Measurements from ENCODE around the gene UBE2Q1.

UBE2Q1 gene

DNA sequence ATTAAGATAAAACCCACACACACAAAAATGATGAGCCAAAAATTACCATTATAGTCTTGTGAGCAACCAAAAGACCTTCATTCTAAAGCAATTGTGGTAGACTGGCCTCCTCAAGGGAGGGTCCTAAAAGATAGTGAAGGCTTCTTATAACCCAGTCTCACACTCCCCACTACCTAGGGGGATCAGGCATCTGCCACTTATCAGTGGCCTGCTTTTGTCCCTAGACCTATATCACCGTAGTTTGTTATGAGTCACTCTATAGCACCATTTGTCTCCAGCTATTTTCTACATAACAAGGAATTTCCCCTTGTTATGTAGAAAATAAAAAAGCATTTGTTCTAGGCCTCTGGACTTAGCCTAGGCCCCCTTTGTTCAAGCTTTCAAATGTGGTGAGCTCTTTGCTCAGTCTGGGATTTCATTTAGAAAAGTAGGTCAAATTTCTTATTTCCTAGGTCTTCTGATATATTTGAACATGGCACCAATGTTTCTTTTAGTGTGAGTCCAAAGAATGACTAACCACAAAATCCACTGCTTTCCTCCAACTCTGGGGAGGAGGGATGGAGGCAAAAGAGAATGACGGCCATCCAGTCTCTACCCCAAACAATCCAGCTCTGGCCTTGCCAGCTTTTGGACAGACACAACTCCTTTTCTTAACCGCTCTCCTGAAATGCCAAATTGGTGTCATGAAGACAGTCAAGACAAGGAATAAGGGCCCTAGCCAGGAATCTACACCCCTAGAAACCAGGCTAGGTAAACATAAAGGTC lies 40.6 kb upstream of the UBE2Q1 start:
- TF ChIP-seq, protein P1, sequence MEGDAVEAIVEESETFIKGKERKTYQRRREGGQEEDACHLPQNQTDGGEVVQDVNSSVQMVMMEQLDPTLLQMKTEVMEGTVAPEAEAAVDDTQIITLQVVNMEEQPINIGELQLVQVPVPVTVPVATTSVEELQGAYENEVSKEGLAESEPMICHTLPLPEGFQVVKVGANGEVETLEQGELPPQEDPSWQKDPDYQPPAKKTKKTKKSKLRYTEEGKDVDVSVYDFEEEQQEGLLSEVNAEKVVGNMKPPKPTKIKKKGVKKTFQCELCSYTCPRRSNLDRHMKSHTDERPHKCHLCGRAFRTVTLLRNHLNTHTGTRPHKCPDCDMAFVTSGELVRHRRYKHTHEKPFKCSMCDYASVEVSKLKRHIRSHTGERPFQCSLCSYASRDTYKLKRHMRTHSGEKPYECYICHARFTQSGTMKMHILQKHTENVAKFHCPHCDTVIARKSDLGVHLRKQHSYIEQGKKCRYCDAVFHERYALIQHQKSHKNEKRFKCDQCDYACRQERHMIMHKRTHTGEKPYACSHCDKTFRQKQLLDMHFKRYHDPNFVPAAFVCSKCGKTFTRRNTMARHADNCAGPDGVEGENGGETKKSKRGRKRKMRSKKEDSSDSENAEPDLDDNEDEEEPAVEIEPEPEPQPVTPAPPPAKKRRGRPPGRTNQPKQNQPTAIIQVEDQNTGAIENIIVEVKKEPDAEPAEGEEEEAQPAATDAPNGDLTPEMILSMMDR (conservative IDR thresholded peaks at IDR 0.05), result no peak
- H3K27ac ChIP-seq, result no peak overlapping the region

DNA sequence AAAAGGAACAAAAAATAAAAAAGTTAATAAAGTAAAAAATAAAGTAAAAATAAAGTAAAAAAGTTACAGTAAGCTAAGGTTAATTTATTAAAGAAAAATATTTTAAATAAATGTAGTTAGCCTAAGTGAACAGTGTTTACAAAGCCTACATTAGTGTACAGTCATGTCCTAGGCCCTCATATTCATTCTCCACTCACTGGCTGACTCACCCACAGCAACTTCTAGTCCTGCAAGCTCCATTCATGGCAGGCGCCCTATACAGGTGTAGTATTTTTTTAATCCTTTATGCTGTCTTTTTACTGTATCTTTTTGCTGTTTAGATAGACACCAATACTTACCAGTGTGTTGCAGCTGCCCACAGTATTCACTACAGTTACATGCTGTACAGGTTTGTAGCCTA lies 37.2 kb upstream of the UBE2Q1 start:
- H3K27ac ChIP-seq, result no peak overlapping the region
- TF ChIP-seq, protein P1 (conservative IDR thresholded peaks at IDR 0.05), result no peak

DNA sequence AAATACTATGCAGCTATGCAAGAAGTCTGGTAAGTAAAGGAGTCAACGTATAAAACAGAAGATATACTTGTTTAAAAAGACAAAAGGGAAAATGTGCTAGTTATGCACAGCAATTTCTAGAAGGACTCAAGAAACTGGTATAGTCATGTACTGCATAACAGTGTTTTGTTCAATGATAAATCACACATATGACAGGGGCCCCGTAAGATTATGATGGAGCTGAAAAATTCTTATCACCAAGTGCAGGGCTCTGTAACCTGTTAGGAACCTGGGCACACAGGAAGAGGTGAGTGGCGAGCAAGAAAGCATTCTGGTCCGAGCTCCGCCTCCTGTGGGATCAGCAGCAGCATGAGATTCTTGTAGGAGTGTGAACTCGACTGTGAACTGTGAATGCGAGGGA lies 36.3 kb upstream of the UBE2Q1 start:
- TF ChIP-seq, protein P1 (conservative IDR thresholded peaks at IDR 0.05), result no peak
- H3K27ac ChIP-seq, result no peak overlapping the region

DNA sequence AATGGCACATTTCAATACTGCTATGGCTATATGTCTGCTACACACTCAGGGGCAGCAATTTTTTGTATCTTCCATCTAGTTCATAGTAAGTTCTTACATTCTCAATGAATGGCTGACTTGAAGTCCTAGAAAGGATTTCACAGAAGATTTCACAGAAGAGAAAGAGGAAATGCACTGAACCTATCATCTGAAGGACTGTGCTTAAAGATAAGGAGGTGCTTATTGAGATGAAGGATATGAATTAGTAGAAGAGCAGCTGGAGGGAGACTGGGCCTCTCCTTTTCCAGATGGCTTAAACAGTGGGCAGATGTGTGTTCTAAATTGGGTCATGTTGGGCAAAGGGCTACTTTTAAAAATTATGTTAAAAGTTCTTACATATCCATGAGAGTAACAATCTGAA lies 34.9 kb upstream of the UBE2Q1 start:
- H3K27ac ChIP-seq, result no peak overlapping the region
- TF ChIP-seq, protein P1 (conservative IDR thresholded peaks at IDR 0.05), result no peak

DNA sequence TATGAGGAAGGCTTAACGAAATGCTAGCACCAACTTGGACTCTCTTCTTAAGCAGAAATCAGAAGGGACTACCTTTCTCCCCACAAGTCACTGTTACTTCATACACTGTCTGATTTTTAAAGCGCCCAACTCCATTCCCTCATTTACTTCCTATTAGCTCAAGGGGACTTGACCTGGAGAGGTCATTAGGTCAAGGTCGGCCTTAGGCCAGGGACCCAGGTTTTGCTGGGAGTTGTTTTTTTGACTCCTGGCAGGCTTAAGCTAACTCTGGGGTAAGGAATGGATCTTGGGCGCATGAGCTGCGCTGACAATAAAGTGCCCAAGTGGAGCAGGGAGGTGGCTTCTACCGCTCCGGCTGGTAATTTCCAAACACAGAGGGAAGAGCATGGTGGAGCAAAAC lies 32.7 kb upstream of the UBE2Q1 start:
- H3K27ac ChIP-seq, result no peak overlapping the region
- TF ChIP-seq, protein P1 (conservative IDR thresholded peaks at IDR 0.05), result no peak

DNA sequence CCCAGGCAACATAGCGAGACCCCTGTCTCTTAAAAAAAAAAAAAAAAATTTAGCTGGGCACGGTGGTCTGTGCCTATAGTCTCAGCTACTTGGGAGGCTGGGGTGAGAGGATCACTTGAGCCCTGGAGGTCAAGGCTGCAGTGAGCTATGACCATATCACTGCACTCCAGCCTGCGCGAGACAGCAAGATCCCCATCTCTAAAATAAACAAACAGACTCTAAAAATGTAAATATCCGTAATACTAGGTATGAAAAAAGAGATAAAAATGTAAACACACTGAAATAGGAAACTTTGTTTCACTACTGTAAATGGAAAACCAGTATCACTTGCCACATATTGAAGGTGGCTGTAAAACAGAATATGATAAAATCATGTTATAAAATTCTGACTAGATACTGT lies 32.3 kb upstream of the UBE2Q1 start:
- H3K27ac ChIP-seq, result no peak overlapping the region
- TF ChIP-seq, protein P1 (conservative IDR thresholded peaks at IDR 0.05), result no peak

DNA sequence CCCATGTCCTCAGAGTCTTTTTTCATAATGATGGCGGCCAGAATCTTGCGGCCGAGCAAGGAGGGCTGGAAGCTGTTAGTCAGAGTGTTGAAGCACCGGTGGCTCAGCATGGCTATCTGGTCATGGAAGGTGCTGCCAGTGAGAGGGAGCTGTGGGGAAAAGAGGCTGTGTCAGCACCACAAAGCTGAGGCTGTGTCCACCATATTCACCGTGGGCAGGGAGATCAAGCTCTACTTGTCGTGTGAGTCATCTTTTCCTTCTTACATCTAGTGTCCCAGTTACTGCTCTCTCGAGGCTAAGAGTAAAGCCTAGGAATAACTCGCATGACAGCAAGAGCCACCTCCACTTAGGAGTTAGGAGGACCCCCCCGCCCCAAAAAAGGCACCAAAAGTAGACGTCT lies 31.3 kb upstream of the UBE2Q1 start:
- no peak overlapping the region for H3K27ac ChIP-seq
- TF ChIP-seq, protein P1 (conservative IDR thresholded peaks at IDR 0.05), result no peak

Data from VCaP (cell line).